Activated T-helper 17 cell treated with anti-CD3 and anti-CD28 coated beads, Interleukin-2, amount 50 U/mL, for 72 hours (primary cell): ENCODE measurements around the gene IDH2. TPM values are rescaled to one million over a fixed set of nuclear protein-coding genes. Genes with fewer than 3 reads are reported as not detected.
A peak's percentile ranks its signal among the peaks of the same experiment; 100 is the strongest.

Experiments used
- ATAC-seq: fragments of 150-1000 bp; cut with Tn5 transposase; replicated peaks from 2 replicates; pipeline ENCODE4 v1.10.0; 2021; ENCODE audit warnings: mild to moderate bottlenecking, moderate library complexity
- H3K27ac Mint-ChIP-seq: one replicate; pipeline ENCODE4 v1.8.0; 2022; ENCODE audit warnings: mixed read lengths
- H3K27me3 Mint-ChIP-seq: one replicate; pipeline ENCODE4 v1.8.0; 2022; ENCODE audit warnings: mixed read lengths
- H3K36me3 Mint-ChIP-seq: one replicate; pipeline ENCODE4 v1.8.0; 2022; ENCODE audit warnings: low read depth, mild to moderate bottlenecking, mixed read lengths
- H3K4me1 Mint-ChIP-seq: one replicate; pipeline ENCODE4 v1.8.0; 2022; ENCODE audit warnings: mixed read lengths
- H3K4me3 Mint-ChIP-seq: one replicate; pipeline ENCODE4 v1.8.0; 2022; ENCODE audit warnings: mild to moderate bottlenecking, mixed read lengths
- H3K9me3 Mint-ChIP-seq: one replicate; pipeline ENCODE4 v1.8.0; 2022; ENCODE audit warnings: mixed read lengths
- total RNA-seq, 2 donors: library from RNA; stranded (reverse); gene quantifications; one replicate each; pipeline ENCODE4 v1.2.3, GENCODE V29; 2022

The IDH2 gene
- total RNA-seq, 2 donors from 2014 or later, result 53.5 to 75.6 TPM

GRCh38 chr15:90103701-90104329 is 1.5 kb upstream of the IDH2 start:
- no peak for ATAC-seq
- no peak overlapping the region for H3K27ac Mint-ChIP-seq
- peak overlapping the region; percentile 70 for H3K4me3 Mint-ChIP-seq
- peaks cover 23% of the 10 kb centered on the region for H3K4me1 Mint-ChIP-seq
- H3K9me3 Mint-ChIP-seq, result no peaks in the 10 kb centered on the region
- H3K27me3 Mint-ChIP-seq, result no peaks in the 10 kb centered on the region
- peaks cover 4% of the 10 kb centered on the region for H3K36me3 Mint-ChIP-seq

- Mint-ChIP-seq H3K36me3 (peaks cover 11% of the 10 kb centered on the region), H3K27ac (peak overlapping the region; percentile 90)
Measured at GRCh38 chr15:90101130-90101968, 919 bp downstream of the IDH2 start.

DNA sequence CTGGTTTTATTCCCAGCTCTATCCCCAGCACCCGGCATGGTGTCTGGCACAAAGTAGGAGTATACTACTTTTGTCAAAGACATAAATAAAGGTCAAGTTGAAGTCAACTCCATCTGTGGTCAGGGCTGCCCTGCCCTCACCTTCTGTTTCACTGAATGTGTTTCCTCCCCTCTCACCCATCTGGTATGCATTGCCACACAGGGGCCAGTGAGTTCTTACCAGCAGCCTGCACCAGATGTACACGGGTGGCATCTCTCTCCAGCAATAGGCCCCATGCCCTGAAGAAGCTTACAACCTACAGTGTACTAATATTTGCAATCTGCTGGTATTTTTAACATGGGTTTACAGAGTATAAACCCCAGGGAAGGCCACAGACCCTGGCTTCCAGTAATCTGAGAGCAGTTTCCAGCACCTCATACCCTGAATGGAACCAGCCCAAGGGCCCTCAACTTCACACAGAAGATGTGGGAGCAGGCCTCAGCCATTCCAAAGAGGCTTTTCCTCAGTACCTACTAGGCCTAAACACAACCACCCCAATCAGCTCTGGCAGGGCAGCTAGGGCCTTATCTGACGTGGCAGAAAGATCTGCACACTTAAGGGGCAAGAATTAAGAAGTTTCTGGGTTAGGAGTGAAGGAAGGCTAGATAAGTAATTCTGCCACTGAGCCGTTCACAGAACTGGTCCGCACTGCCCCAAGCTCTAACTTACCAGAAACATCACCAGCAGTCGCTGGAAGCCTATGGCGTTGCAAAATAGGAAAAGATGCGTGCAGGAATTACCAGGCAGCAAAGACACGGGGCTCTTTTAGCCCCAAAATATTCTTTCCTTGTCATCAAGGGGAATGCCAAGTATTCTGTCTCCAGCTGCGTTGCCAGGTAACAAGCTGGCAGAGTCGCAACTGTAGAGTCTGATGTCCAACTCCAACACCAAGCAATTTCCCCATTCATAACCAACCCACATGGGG is 2.1 kb downstream of the IDH2 start:
- peak; percentile 8 for ATAC-seq
- H3K4me3 Mint-ChIP-seq, result peak overlapping the region; percentile 95

More at GRCh38 chr15:90101130-90101968, 919 bp downstream of the IDH2 start:
- H3K4me3 Mint-ChIP-seq, result peak overlapping the region; percentile 95
- H3K4me1 Mint-ChIP-seq, result peaks cover 42% of the 10 kb centered on the region
- no peaks in the 10 kb centered on the region for H3K9me3 Mint-ChIP-seq
- H3K27me3 Mint-ChIP-seq, result no peaks in the 10 kb centered on the region
- ATAC-seq, result no peak

GRCh38 chr15:90099072-90099867 is 3.0 kb downstream of the IDH2 start:
- H3K4me1 Mint-ChIP-seq, result peaks cover 55% of the 10 kb centered on the region
- ATAC-seq, result no peak
- peak overlapping the region; percentile 95 for H3K4me3 Mint-ChIP-seq

More for the DNA sequence above, 2.1 kb downstream of the IDH2 start:
- Mint-ChIP-seq H3K27me3 (no peaks in the 10 kb centered on the region), H3K9me3 (no peaks in the 10 kb centered on the region), H3K27ac (peak overlapping the region; percentile 90), H3K36me3 (peaks cover 11% of the 10 kb centered on the region), H3K4me1 (peaks cover 52% of the 10 kb centered on the region)

GRCh38 chr15:90097475-90097874 is 4.8 kb downstream of the IDH2 start:
- ATAC-seq, result peak; percentile 76
- peak overlapping the region; percentile 95 for H3K4me3 Mint-ChIP-seq
- no peaks in the 10 kb centered on the region for H3K9me3 Mint-ChIP-seq
- H3K36me3 Mint-ChIP-seq, result peaks cover 11% of the 10 kb centered on the region
- peaks cover 59% of the 10 kb centered on the region for H3K4me1 Mint-ChIP-seq
- H3K27ac Mint-ChIP-seq, result peak overlapping the region; percentile 45
- H3K27me3 Mint-ChIP-seq, result no peaks in the 10 kb centered on the region

More at GRCh38 chr15:90099072-90099867, 3.0 kb downstream of the IDH2 start:
- H3K36me3 Mint-ChIP-seq, result peaks cover 11% of the 10 kb centered on the region
- H3K27me3 Mint-ChIP-seq, result no peaks in the 10 kb centered on the region
- peak overlapping the region; percentile 45 for H3K27ac Mint-ChIP-seq
- no peaks in the 10 kb centered on the region for H3K9me3 Mint-ChIP-seq

DNA sequence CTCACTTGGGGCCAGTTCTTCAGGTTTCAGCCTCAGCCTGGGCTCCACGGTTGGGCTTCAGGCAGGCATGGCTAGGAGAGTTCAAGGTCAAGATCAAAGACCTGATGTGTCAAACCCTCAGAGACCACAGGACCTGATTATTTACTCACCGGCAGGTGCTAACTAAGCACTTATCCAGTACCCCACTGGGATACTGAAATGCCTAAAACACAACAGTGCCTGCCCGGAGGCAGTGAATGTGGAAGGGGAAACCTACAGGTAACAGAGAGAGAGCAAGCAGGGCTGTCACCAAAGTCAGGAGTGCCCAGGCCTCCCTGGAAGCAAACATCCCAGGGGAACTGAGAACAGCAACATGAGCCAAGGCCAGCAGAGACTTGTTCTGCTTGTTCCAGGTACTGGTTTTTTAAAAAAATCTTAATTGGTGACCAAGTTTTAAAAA is 6.7 kb downstream of the IDH2 start:
- peak; percentile 54 for ATAC-seq
- H3K36me3 Mint-ChIP-seq, result peaks cover 16% of the 10 kb centered on the region
- peak overlapping the region; percentile 79 for H3K27ac Mint-ChIP-seq
- H3K9me3 Mint-ChIP-seq, result no peaks in the 10 kb centered on the region
- H3K27me3 Mint-ChIP-seq, result no peaks in the 10 kb centered on the region
- H3K4me1 Mint-ChIP-seq, result peaks cover 52% of the 10 kb centered on the region
- H3K4me3 Mint-ChIP-seq, result peak overlapping the region; percentile 95

- peaks cover 45% of the 10 kb centered on the region for H3K36me3 Mint-ChIP-seq
- H3K4me1 Mint-ChIP-seq, result peaks cover 23% of the 10 kb centered on the region
- no peak overlapping the region for H3K27ac Mint-ChIP-seq
- H3K9me3 Mint-ChIP-seq, result no peaks in the 10 kb centered on the region
- H3K4me3 Mint-ChIP-seq, result no peak overlapping the region
- H3K27me3 Mint-ChIP-seq, result no peaks in the 10 kb centered on the region
- ATAC-seq, result no peak
Measured at GRCh38 chr15:90091156-90091931, 10.9 kb downstream of the IDH2 start.

DNA sequence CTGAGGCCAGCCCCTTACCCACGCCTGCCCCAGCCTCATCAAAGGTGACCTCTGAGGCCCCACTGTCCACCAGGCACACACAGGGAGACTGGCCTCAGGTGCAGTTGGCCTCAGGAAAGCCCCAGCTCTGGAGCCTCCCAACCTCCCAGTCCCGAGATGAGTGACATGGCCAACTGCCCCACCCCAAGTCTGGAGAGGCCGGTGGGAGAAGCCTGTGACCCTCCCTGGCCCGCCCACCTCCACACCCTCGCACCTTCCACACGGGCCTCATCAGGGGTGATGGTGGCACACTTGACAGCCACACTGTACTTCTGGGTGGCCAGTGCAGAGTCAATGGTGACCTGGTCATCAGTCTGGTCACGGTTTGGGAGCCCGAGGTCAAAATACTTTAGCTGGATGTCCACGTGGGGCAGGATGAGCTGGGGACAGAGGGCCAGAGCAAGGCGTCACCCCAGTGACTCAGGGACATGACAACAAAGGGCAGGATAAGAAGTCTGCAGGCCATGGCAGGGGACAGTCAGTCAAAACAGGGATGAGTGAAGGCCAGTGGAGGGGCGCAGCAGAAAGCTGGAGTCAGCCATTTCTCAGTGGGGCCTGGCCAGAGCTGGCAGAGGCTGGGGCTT is 11.9 kb downstream of the IDH2 start:
- Mint-ChIP-seq H3K4me3 (no peak overlapping the region), H3K36me3 (peaks cover 45% of the 10 kb centered on the region), H3K9me3 (no peaks in the 10 kb centered on the region), H3K4me1 (peaks cover 16% of the 10 kb centered on the region), H3K27me3 (no peaks in the 10 kb centered on the region), H3K27ac (peak overlapping the region; percentile 33)
- no peak for ATAC-seq

GRCh38 chr15:90087454-90088154 is 14.7 kb downstream of the IDH2 start:
- Mint-ChIP-seq H3K27ac (no peak overlapping the region), H3K9me3 (no peaks in the 10 kb centered on the region), H3K36me3 (peaks cover 59% of the 10 kb centered on the region), H3K27me3 (no peaks in the 10 kb centered on the region), H3K4me3 (no peak overlapping the region), H3K4me1 (peaks cover 7% of the 10 kb centered on the region)
- ATAC-seq, result peak; percentile 62

- Mint-ChIP-seq H3K9me3 (no peaks in the 10 kb centered on the region), H3K36me3 (peaks cover 61% of the 10 kb centered on the region), H3K27me3 (no peaks in the 10 kb centered on the region), H3K27ac (no peak overlapping the region), H3K4me3 (no peak overlapping the region), H3K4me1 (peaks cover 7% of the 10 kb centered on the region)
- ATAC-seq, result peak; percentile 79
Measured at GRCh38 chr15:90086868-90087268, 15.4 kb downstream of the IDH2 start.

- no peaks in the 10 kb centered on the region for H3K27me3 Mint-ChIP-seq
- H3K4me3 Mint-ChIP-seq, result no peak overlapping the region
- H3K4me1 Mint-ChIP-seq, result peaks cover 7% of the 10 kb centered on the region
- ATAC-seq, result no peak
- no peak overlapping the region for H3K27ac Mint-ChIP-seq
- H3K9me3 Mint-ChIP-seq, result no peaks in the 10 kb centered on the region
- peaks cover 59% of the 10 kb centered on the region for H3K36me3 Mint-ChIP-seq
Measured at GRCh38 chr15:90085565-90085964, 16.7 kb downstream of the IDH2 start.

DNA sequence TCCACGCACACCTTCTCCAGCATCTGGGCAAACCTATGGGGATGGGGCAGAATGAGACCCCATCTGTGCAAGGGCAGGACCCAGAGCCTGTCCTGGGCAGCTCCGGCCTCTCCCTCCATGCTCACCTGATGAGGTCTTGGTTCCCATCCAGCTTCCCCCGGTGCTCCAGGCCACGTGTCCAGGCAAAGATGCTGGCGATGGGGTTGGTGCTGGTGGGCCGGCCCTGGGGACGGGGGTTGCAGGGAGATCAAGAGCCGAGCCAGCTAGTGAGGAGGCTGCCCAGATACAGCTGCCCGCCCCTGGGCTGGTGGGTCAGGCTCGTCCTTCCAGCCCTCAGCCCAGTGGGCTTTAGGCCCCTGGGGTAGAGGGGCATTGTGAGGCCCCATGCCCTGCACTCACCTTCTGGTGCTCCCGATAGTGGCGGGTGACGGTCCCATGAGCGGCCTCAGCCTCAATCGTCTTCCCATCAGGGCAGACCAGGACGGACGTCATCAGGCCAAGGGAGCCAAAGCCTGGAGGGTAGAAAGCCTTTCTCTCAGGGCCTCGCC is 17.3 kb downstream of the IDH2 start:
- Mint-ChIP-seq H3K9me3 (no peaks in the 10 kb centered on the region), H3K4me1 (peaks cover 7% of the 10 kb centered on the region), H3K36me3 (peaks cover 58% of the 10 kb centered on the region), H3K27me3 (no peaks in the 10 kb centered on the region), H3K27ac (no peak overlapping the region), H3K4me3 (no peak overlapping the region)
- ATAC-seq, result no peak
